Gastroesophageal sphincter (tissue), 4 donors: ENCODE results near the gene SYNDIG1. TPM values are rescaled to one million over a fixed set of nuclear protein-coding genes. Genes with fewer than 3 reads are reported as not detected.

Experiments used
- ATAC-seq: fragments of 150-250 bp; one replicate; pipeline ENCODE4 v1.9.1; 2016; ENCODE audit warnings: mild to moderate bottlenecking, moderate library complexity
- H3K27ac ChIP-seq, 4 donors: fragments of 200-600 bp; sonication (generic) in 3 of 4; 1 replicate in 3 of 4; 2 replicates in 1 of 4; pipeline ENCODE4 v1.5.1; 2016 to 2019
- H3K27me3 ChIP-seq: fragments of 200-600 bp; sonication (generic); one replicate; pipeline ENCODE4 v1.5.1; 2019
- H3K36me3 ChIP-seq, 2 donors: fragments of 200-600 bp; sonication (generic); one replicate each; pipeline ENCODE4 v1.5.1; 2019; ENCODE audit warnings: control low read depth in 1 of 2
- H3K4me1 ChIP-seq, 3 donors: fragments of 200-600 bp; sonication (generic); 1 replicate in 2 of 3; 2 replicates in 1 of 3; pipeline ENCODE4 v1.5.1; 2016 to 2019; ENCODE audit warnings: control low read depth in 2 of 3
- H3K4me3 ChIP-seq, 2 donors: fragments of 200-600 bp; sonication (generic); one replicate each; pipeline ENCODE4 v1.5.1; 2019; ENCODE audit warnings: mild to moderate bottlenecking in 1 of 2, moderate library complexity in 1 of 2
- H3K9me3 ChIP-seq, 3 donors: fragments of 200-600 bp; sonication (generic); one replicate each; pipeline ENCODE4 v1.5.1; 2017 to 2019; ENCODE audit warnings: control low read depth in 2 of 3
- CTCF ChIP-seq, 4 experiments: fragments of 200-600 bp in 2 of 4; fragments of 450-650 bp in 2 of 4; sonication (generic) in 1 of 4; IDR thresholded peaks; one replicate each; pipeline ENCODE4 v1.5.1; 2017 to 2019; ENCODE audit warnings: antibody characterized with exemption in 4 of 4, mild to moderate bottlenecking in 2 of 4, moderate library complexity in 2 of 4
- EP300 ChIP-seq: sonication (generic); formaldehyde crosslinking; IDR thresholded peaks from one replicate; pipeline ENCODE4 v1.6.1; 2017; ENCODE audit warnings: antibody characterized with exemption, mild to moderate bottlenecking
- POLR2A ChIP-seq, 2 donors: fragments of 450-650 bp; IDR thresholded peaks; one replicate each; pipeline ENCODE4 v1.6.1; 2017; ENCODE audit warnings: antibody characterized with exemption in 2 of 2, mild to moderate bottlenecking in 2 of 2, moderate library complexity in 1 of 2
- POLR2AphosphoS5 ChIP-seq: sonication (generic); formaldehyde crosslinking; IDR thresholded peaks from one replicate; pipeline ENCODE4 v1.6.1; 2017; ENCODE audit warnings: antibody characterized with exemption
- WGBS, 2 donors: methylation state at CpG; one replicate each; pipeline ENCODE4 v1.1.5; 2018; ENCODE audit warnings: low coverage in 1 of 2; 5-methylcytosine and 5-hydroxymethylcytosine counted together
- total RNA-seq, 4 donors: library from RNA; depleted of rRNA; stranded (reverse); fragments of >200 nt; gene quantifications; one replicate each; pipeline ENCODE4 v1.1.0, GENCODE V29; 2016

SYNDIG1 gene
- total RNA-seq, 4 donors from 2014 or later, result 0.15 to 0.40 (median 0.16) TPM; not detected in 1

- TF ChIP-seq EP300, result no peak
- no peak for TF ChIP-seq CTCF (IDR thresholded peaks at IDR 0.05)
- TF ChIP-seq POLR2AphosphoS5, result no peak
- no peak for TF ChIP-seq POLR2A (IDR thresholded peaks at IDR 0.05)
- no peak overlapping the region for H3K4me3 ChIP-seq
- ATAC-seq, result no peak
These were observed 47.2 kb upstream of the SYNDIG1 start for GRCh38 chr20:24422091-24422760.

GRCh38 chr20:24423390-24424313, 45.8 kb upstream of the SYNDIG1 start:
- Histone ChIP-seq H3K9me3 (peaks cover 0 to 4% (median 0%) of the 10 kb centered on the region in 3 donors), H3K4me1 (no peaks in the 10 kb centered on the region), H3K4me3 (no peak overlapping the region), H3K27ac (no peak overlapping the region), H3K27me3 (no peaks in the 10 kb centered on the region), H3K36me3 (no peaks in the 10 kb centered on the region)
- no peak for ATAC-seq
- TF ChIP-seq POLR2AphosphoS5 (no peak), EP300 (no peak), POLR2A (IDR thresholded peaks at IDR 0.05) (no peak), CTCF (IDR thresholded peaks at IDR 0.05) (no peak)
- 67% methylated on average over 4 to 9 of the region's 11 CpGs for WGBS, 2 donors

More at GRCh38 chr20:24422091-24422760, 47.2 kb upstream of the SYNDIG1 start:
- H3K27ac ChIP-seq, result no peak overlapping the region
- no peaks in the 10 kb centered on the region for H3K36me3 ChIP-seq
- peaks cover 0 to 3% (median 0%) of the 10 kb centered on the region in 3 donors for H3K9me3 ChIP-seq
- H3K4me1 ChIP-seq, result no peaks in the 10 kb centered on the region
- no peaks in the 10 kb centered on the region for H3K27me3 ChIP-seq
- 87% methylated on average over 9 of the region's 14 CpGs; no CpG with 5 or more reads in 1 of the 2 donors for WGBS, 2 donors

GRCh38 chr20:24425523-24426135, 43.8 kb upstream of the SYNDIG1 start:
- no peaks in the 10 kb centered on the region for H3K36me3 ChIP-seq
- no peak for TF ChIP-seq POLR2AphosphoS5
- no peak for TF ChIP-seq POLR2A (IDR thresholded peaks at IDR 0.05)
- no peak for TF ChIP-seq CTCF (IDR thresholded peaks at IDR 0.05)
- TF ChIP-seq EP300, result no peak
- H3K4me3 ChIP-seq, result no peak overlapping the region
- peaks cover 0 to 9% (median 0%) of the 10 kb centered on the region in 3 donors for H3K9me3 ChIP-seq
- no peak for ATAC-seq
- no peak overlapping the region for H3K27ac ChIP-seq
- no peaks in the 10 kb centered on the region for H3K4me1 ChIP-seq
- H3K27me3 ChIP-seq, result peaks cover 10% of the 10 kb centered on the region
- WGBS, 2 donors, result 74 to 77% methylated on average over 3 to 4 of the region's 4 CpGs

- Histone ChIP-seq H3K4me1 (no peaks in the 10 kb centered on the region), H3K27ac (no peak overlapping the region), H3K9me3 (peaks cover 0 to 9% (median 0%) of the 10 kb centered on the region in 3 donors), H3K36me3 (no peaks in the 10 kb centered on the region), H3K4me3 (no peak overlapping the region), H3K27me3 (peaks cover 13% of the 10 kb centered on the region)
- TF ChIP-seq EP300 (no peak), POLR2A (IDR thresholded peaks at IDR 0.05) (no peak), POLR2AphosphoS5 (no peak)
- ATAC-seq, result no peak
- WGBS, 2 donors, result 63 to 80% methylated on average over 2 to 5 of the region's 6 CpGs
These were observed 38.0 kb upstream of the SYNDIG1 start for GRCh38 chr20:24431279-24432045.

- Histone ChIP-seq H3K9me3 (peaks cover 0 to 9% (median 0%) of the 10 kb centered on the region in 3 donors), H3K27ac (no peak overlapping the region), H3K36me3 (no peaks in the 10 kb centered on the region), H3K4me1 (no peaks in the 10 kb centered on the region), H3K27me3 (peaks cover 17% of the 10 kb centered on the region), H3K4me3 (no peak overlapping the region)
- TF ChIP-seq CTCF (IDR thresholded peaks at IDR 0.05) (no peak), EP300 (no peak), POLR2A (IDR thresholded peaks at IDR 0.05) (no peak), POLR2AphosphoS5 (no peak)
- no peak for ATAC-seq
- WGBS, 2 donors, result 9 to 15% methylated on average over 2 of the region's 2 CpGs
These were observed 37.4 kb upstream of the SYNDIG1 start for GRCh38 chr20:24432046-24432442.
